GM12874 (cell line): Measurements from ENCODE around the gene ACOT13.

Source experiments
- CTCF ChIP-seq: IDR thresholded peaks from 2 replicates; pipeline ENCODE4 v1.5.1; 2011; ENCODE audit warnings: low read depth, mild to moderate bottlenecking, control low read depth, low read length, moderate library complexity; ENCODE audit not compliant: insufficient read depth

ACOT13 gene

DNA sequence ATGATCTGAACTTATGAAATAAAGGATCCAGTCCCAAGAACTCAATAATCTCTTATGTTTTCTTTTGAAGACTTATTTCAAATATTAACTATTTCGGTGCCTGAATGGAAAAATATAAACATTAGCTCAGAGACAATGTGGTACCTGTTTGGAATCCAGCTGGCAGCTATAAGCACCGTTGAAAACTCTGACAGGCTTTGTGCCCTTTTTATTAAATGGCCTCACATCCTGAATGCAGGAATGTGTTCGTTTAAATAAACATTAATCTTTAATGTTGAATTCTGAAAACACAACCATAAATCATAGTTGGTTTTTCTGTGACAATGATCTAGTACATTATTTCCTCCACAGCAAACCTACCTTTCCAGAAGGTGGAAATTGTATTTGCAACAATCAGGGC lies 16.5 kb upstream of the ACOT13 start:
- TF ChIP-seq CTCF: no peak

GRCh38 chr6:24655215-24655614 lies 11.7 kb upstream of the ACOT13 start:
- TF ChIP-seq CTCF: no peak

GRCh38 chr6:24658573-24659560 lies 8.0 kb upstream of the ACOT13 start:
- no peak for TF ChIP-seq CTCF

- TF ChIP-seq CTCF: no peak
Observed at GRCh38 chr6:24659561-24659960, 7.3 kb upstream of the ACOT13 start.

GRCh38 chr6:24660105-24660504 lies 6.8 kb upstream of the ACOT13 start:
- no peak for TF ChIP-seq CTCF

DNA sequence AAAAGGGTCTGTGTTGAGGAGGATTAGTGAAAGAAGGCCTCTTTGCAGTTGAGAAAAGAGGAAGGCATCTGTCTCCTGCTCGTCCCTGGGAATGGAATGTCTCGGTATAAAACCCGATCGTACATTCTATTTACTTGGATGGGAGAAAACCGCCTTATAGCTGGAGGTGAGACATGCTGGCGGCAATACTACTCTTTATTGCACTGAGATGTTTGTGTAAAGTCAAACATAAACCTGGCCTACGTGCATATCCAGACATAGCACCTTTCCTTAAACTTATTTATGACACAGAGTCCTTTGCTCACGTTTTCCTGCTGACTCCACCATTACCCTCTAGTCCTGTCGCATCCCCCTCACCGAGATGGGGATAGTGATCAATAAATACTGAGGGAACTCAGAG lies 4.6 kb upstream of the ACOT13 start:
- no peak for TF ChIP-seq CTCF

DNA sequence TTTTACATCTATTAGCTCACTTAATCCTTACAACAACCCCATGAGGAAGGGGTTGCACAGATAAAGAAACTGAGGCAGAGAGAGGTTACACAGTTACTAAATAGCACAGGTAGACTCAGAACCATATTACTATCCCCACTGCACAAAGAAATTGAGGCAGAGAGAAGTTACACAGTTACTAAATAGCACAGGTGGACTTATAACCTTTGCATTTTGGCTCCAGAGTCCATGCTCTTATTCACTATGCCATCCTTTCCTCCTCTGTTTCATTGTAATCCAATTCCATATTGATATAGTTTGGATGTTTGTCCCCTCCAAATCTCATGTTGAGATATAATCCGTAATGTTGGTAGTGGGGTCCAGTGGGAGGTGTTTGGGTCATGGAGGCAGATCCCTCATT lies 3.7 kb upstream of the ACOT13 start:
- no peak for TF ChIP-seq CTCF
